ENCODE data around the gene FAM83E. TPM values are rescaled to one million over a fixed set of nuclear protein-coding genes. Genes with fewer than 3 reads are reported as not detected.

Gene FAM83E
- polyA plus RNA-seq, 2 of the 4 experiments (the other 2 are of a cell fraction), result 0.16 to 0.41 TPM

GRCh38 chr19:48619692-48620585 lies 5.1 kb upstream of the FAM83E start (continued):
- TF ChIP-seq ZSCAN20 (CRISPR knock-in tag; IDR thresholded peaks at IDR 0.05), result 0 out of 2 replicates have a peak, but pooled peaks have one; percentile 35
- TF ChIP-seq, protein P1, sequence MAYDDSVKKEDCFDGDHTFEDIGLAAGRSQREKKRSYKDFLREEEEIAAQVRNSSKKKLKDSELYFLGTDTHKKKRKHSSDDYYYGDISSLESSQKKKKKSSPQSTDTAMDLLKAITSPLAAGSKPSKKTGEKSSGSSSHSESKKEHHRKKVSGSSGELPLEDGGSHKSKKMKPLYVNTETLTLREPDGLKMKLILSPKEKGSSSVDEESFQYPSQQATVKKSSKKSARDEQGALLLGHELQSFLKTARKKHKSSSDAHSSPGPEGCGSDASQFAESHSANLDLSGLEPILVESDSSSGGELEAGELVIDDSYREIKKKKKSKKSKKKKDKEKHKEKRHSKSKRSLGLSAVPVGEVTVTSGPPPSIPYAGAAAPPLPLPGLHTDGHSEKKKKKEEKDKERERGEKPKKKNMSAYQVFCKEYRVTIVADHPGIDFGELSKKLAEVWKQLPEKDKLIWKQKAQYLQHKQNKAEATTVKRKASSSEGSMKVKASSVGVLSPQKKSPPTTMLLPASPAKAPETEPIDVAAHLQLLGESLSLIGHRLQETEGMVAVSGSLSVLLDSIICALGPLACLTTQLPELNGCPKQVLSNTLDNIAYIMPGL (CRISPR knock-in tag; IDR thresholded peaks at IDR 0.05; ENCODE audit: borderline replicate concordance), result no peak
- TF ChIP-seq, protein P2, sequence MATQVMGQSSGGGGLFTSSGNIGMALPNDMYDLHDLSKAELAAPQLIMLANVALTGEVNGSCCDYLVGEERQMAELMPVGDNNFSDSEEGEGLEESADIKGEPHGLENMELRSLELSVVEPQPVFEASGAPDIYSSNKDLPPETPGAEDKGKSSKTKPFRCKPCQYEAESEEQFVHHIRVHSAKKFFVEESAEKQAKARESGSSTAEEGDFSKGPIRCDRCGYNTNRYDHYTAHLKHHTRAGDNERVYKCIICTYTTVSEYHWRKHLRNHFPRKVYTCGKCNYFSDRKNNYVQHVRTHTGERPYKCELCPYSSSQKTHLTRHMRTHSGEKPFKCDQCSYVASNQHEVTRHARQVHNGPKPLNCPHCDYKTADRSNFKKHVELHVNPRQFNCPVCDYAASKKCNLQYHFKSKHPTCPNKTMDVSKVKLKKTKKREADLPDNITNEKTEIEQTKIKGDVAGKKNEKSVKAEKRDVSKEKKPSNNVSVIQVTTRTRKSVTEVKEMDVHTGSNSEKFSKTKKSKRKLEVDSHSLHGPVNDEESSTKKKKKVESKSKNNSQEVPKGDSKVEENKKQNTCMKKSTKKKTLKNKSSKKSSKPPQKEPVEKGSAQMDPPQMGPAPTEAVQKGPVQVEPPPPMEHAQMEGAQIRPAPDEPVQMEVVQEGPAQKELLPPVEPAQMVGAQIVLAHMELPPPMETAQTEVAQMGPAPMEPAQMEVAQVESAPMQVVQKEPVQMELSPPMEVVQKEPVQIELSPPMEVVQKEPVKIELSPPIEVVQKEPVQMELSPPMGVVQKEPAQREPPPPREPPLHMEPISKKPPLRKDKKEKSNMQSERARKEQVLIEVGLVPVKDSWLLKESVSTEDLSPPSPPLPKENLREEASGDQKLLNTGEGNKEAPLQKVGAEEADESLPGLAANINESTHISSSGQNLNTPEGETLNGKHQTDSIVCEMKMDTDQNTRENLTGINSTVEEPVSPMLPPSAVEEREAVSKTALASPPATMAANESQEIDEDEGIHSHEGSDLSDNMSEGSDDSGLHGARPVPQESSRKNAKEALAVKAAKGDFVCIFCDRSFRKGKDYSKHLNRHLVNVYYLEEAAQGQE (IDR thresholded peaks at IDR 0.05), result no peak
- no peak for TF ChIP-seq EP300 (IDR thresholded peaks at IDR 0.05)
- TF ChIP-seq, protein P3, sequence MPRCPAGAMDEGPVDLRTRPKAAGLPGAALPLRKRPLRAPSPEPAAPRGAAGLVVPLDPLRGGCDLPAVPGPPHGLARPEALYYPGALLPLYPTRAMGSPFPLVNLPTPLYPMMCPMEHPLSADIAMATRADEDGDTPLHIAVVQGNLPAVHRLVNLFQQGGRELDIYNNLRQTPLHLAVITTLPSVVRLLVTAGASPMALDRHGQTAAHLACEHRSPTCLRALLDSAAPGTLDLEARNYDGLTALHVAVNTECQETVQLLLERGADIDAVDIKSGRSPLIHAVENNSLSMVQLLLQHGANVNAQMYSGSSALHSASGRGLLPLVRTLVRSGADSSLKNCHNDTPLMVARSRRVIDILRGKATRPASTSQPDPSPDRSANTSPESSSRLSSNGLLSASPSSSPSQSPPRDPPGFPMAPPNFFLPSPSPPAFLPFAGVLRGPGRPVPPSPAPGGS (IDR thresholded peaks at IDR 0.05), result no peak
- TF ChIP-seq, protein P4, sequence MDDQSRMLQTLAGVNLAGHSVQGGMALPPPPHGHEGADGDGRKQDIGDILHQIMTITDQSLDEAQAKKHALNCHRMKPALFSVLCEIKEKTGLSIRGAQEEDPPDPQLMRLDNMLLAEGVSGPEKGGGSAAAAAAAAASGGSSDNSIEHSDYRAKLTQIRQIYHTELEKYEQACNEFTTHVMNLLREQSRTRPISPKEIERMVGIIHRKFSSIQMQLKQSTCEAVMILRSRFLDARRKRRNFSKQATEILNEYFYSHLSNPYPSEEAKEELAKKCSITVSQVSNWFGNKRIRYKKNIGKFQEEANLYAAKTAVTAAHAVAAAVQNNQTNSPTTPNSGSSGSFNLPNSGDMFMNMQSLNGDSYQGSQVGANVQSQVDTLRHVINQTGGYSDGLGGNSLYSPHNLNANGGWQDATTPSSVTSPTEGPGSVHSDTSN (IDR thresholded peaks at IDR 0.05), result no peak
- 0 out of 2 replicates have a peak, but pooled peaks have one; percentile 23 for TF ChIP-seq HOXB13 (CRISPR knock-in tag; IDR thresholded peaks at IDR 0.05; ENCODE audit: low read depth)
- peak; percentile 22; the same call in 1 of the 2 replicates for TF ChIP-seq FOSB (CRISPR knock-in tag; IDR thresholded peaks at IDR 0.05)
- TF ChIP-seq, protein P5, sequence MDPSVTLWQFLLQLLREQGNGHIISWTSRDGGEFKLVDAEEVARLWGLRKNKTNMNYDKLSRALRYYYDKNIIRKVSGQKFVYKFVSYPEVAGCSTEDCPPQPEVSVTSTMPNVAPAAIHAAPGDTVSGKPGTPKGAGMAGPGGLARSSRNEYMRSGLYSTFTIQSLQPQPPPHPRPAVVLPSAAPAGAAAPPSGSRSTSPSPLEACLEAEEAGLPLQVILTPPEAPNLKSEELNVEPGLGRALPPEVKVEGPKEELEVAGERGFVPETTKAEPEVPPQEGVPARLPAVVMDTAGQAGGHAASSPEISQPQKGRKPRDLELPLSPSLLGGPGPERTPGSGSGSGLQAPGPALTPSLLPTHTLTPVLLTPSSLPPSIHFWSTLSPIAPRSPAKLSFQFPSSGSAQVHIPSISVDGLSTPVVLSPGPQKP (IDR thresholded peaks at IDR 0.05; ENCODE audit: low read depth, low read length), result no peak
- peak; percentile 71; the same call in 1 of the 2 replicates for TF ChIP-seq PHF8 (IDR thresholded peaks at IDR 0.05; ENCODE audit: borderline replicate concordance, low read depth)
- peak; percentile 98 for TF ChIP-seq KDM1A (IDR thresholded peaks at IDR 0.05; ENCODE audit: low read depth)
- 0 out of 2 replicates have a peak, but pooled peaks have one; percentile 14 for TF ChIP-seq KDM5A (IDR thresholded peaks at IDR 0.05)
- no peak for TF ChIP-seq NR3C1 (IDR thresholded peaks at IDR 0.05)
- no peak for TF ChIP-seq SMC3 (IDR thresholded peaks at IDR 0.05)
- no peak for TF ChIP-seq ZC3H11A (IDR thresholded peaks at IDR 0.05)
- no peak for TF ChIP-seq NFE2L2 (conservative IDR thresholded peaks at IDR 0.05; ENCODE audit: low read length)
- TF ChIP-seq MYC (IDR thresholded peaks at IDR 0.05; ENCODE audit: borderline replicate concordance, low read length), result no peak
- no peak for TF ChIP-seq RAD21 (conservative IDR thresholded peaks at IDR 0.05 in 1 of 2, IDR thresholded peaks at IDR 0.05 in 1 of 2)
- TF ChIP-seq JUNB (IDR thresholded peaks at IDR 0.05), result no peak
- no peak for TF ChIP-seq CEBPB (IDR thresholded peaks at IDR 0.05)
- TF ChIP-seq POLR2AphosphoS2 (conservative IDR thresholded peaks at IDR 0.05; ENCODE audit: low read length), result no peak
- no peak; the same call in 1 of the 2 replicates for TF ChIP-seq TFCP2L1 (CRISPR knock-in tag; IDR thresholded peaks at IDR 0.05)
- no peak for TF ChIP-seq RCOR1 (IDR thresholded peaks at IDR 0.05; ENCODE audit: low read depth, low read length)
- TF ChIP-seq EHMT2 (IDR thresholded peaks at IDR 0.05; ENCODE audit: low read depth), result no peak
- TF ChIP-seq, protein P6, sequence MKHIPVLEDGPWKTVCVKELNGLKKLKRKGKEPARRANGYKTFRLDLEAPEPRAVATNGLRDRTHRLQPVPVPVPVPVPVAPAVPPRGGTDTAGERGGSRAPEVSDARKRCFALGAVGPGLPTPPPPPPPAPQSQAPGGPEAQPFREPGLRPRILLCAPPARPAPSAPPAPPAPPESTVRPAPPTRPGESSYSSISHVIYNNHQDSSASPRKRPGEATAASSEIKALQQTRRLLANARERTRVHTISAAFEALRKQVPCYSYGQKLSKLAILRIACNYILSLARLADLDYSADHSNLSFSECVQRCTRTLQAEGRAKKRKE (CRISPR knock-in tag; IDR thresholded peaks at IDR 0.05; ENCODE audit: low read depth), result peak; percentile 68; the same call in 1 of the 2 replicates
- TF ChIP-seq E2F6 (IDR thresholded peaks at IDR 0.05; ENCODE audit: borderline replicate concordance, low read depth), result no peak
